ENCODE results near the gene SLAMF1.
A peak's percentile ranks its signal among the peaks of the same experiment; 100 is the strongest.
"Not testable (repeated sequence)": the region's sequence is repeated elsewhere in the genome, so short reads cannot be mapped to it uniquely, and the experiment has no call there.

SLAMF1 gene

GRCh38 chr1:160639652-160640051, 7.2 kb downstream of the SLAMF1 start:
- no peak for DNase-seq

DNA sequence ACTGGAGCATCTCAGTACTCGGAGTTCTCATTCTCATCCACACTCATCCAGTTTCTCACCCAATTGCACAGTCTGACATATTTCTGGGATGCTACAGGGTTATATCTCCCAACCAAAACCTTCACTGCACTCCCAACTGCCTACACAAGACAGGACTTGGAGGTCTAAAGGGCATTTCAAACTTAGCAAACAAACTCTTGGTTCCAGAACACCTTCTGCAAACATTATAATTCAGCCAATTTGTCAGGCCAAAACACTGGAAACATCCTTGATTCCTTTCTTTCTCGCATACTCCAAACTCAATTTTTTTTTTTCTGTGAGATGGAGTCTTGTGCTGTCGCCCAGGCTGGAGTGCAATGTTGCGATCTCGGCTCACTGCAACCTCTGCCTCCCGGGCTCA, 7.9 kb downstream of the SLAMF1 start:
- no peak for DNase-seq

GRCh38 chr1:160638540-160638857, 8.3 kb downstream of the SLAMF1 start:
- DNase-seq = no peak

- DNase-seq = no peak
Measured at GRCh38 chr1:160637821-160638539, 8.9 kb downstream of the SLAMF1 start.

- DNase-seq = no peak
Measured at GRCh38 chr1:160637065-160637464, 9.8 kb downstream of the SLAMF1 start.

DNA sequence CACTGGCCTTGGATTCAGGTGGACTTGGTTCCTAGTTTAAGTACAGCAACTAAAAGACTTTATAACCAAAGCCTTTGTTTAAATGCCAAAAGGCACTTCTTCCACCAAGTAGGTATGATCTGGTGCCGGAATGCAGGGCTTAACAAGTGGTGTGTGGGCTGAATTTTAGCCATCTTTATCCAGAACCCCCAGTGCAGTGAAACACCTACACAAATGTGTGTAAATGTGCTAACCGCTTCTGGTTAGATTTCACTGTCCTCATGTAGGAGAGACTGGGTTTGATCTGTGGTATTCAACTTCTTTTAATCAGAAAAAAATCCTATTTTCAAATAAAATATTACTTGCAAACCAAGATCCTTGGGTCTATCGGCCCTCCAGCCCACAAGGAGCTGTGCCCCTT, 10.3 kb downstream of the SLAMF1 start:
- no peak for DNase-seq

DNA sequence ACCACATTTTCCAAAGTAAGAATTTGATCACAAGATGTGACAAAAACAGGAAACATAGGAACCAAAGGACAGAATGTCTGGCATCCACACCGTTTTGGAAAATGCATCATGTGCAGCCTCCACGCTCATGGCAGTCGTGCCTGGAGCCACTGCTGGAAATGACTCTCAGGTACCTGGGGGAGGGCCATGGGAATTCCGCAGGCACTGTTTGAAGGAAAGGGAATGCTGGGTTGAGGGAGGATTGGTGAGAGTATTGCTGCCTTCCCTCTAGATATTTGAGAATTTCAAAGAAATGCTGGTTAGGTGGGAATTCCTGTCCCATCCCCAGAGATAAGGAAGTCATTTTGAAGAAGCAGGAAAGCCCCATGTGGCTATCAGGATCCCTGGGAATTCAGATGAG, 10.8 kb downstream of the SLAMF1 start:
- no peak for DNase-seq

DNA sequence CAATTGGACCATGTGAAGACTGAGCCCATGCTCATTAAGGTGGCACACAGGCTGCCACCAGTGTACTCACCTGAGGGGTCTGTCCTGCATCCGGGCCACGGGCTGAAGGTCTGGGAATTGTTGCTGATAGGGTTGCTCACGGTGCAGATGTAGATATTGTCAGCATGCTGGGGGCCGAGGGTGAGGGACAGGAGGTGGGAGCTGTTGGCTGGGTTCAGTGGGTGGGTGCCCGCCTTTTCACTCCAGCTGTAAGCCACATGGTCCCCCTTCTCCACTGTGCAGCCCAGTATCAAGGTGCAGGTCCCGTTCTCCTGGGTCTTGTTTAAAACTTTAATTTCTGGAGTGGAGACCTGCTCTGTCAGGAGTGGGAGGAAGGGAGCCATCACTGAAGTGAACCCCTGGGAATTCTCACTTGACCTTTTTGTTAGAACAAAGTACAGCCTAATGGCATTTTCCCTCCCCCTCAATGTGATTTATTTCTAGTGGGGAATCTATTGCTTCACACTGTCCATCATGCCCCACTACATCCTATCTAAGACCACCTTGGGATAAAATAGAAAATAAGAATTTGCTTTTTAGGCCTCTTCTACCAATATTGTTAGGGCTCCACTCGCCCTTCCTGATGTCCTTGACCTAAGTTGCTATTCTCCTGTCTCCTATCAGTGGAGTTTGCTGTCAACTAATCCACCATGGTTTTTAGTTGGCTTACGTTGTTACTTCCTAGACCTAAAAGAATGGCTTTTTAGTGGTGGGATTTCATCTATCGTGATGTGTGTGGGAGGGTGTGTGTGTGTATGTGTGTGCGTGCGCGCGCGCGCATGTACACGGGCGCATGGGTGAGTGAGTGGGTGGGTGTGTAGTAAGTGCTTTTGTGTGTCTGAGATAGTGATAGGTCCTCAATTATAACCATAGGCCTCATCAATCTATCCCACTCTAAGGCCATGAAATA, 12.0 kb downstream of the SLAMF1 start:
- DNase-seq = no peak

GRCh38 chr1:160633330-160633903, 13.4 kb downstream of the SLAMF1 start:
- DNase-seq = no peak

DNA sequence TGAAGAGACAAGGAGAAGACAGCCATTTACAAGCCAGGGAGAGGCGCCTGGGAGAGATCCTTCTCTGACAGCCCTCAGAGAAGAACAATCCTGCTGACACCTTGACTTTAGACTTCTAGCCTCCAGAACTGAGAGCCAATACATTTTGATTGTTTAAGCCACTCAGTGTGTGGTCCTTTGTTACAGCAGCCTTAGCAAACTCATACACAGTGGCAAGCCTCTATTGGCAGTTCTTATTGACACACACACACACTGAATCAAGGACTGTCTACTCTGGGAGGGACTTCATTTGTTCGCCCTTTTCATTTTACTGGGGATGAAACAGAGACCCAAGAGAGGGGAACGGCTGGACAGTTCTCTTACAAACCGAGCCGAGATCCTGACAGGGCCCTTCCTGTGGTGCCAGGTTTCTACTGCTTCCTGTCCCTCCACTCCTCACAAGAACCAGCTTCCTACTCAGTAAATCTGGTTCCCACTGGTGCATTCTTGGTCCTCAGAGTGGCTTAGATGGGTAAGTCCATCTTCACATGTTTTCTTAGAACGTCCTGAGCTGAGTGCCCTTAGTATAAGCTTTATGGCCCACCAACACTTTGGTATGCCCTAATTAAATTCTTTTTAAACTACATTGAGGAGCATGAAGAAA, 14.7 kb downstream of the SLAMF1 start:
- no peak for DNase-seq

DNA sequence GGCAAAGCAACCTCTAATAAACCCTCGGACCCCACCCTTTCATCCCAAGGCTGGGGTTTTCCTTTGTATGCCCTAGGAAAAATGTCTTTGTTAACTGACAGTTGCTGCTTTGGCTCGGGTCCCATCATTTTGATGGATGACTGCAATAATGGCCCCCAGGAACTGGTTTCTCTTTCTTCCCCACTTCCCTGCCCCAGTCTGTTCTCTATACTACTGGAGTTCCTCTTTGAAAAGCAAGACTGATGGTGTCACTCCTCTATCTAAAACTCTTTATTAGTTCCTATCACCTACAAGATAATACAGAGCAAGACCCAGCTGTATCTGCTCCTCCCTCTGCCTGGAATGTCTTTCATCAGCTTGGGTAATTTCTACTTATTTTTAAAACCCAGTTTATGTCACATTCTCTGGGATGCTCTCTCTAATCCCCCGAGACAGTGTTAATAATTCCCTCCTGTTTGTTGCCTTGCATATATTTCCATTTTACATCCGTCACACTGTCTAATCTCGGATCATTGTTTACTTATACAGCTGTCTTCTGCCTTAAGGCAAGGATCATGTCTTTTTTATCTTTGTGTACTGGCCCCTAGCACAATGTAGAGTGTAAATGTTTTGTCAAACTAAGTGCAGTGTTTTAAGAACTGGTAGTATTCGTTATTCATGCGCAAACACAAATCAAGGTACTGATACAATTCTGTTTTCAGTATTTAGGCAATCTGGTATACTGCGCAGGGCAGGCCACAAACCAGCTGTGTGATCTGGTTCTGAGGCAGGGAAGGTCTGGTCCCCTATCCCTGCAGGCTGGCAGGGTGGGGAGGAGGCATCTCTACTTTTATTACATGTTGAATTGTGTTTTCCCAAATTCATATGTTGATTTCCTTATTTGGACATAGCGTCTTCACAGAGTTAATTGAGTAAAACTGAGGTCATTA, 16.1 kb downstream of the SLAMF1 start:
- peak; percentile 14 to 58 (median 42) for DNase-seq

DNA sequence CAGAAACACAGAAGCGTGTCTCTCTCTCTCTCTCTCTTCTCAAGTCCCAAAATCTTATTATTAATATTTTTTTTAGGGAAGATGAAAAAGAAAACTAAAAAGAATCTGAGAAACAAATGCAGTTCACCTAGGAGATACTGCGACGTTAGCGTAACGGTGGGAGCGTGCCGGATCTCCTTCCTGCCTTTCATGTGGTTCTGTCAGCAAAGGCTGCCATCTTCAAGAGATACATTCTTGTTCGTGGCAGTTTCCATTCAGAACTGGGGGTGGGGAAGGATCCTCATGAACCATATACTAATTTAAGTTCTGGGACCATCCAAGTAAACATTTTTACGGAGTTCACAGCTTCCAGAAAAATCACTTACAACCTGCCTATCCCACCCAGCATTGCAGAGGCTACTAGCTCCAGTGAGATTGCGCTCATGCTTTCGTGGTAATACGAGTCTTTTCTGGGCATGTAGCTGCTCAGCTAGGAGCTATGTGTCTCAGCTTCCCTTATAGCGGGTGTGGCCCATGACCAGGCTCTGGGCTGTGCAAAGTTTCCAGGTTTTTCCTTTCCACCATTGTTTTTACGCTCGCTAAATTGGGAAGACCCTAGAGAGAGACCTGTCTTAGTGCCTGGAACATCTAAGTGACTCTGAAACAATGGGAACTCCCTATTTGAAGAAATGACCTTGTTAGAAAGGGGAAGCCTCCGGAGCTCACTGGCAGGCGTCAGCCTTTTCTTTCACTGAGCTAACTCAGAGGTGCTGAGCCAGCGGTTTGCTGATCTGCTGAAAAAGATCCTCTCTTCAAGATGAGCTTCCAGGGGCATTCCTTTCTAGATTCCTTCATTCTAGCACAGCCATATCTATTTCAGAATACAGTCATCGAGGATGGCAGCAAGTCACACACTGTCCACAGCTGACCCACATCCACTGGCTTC, 17.3 kb downstream of the SLAMF1 start:
- DNase-seq = peak; percentile 87 to 95 (median 92)

GRCh38 chr1:160628799-160629263, 18.0 kb downstream of the SLAMF1 start:
- DNase-seq = no peak

GRCh38 chr1:160627677-160628289, 19.1 kb downstream of the SLAMF1 start:
- not testable (repeated sequence) for DNase-seq

GRCh38 chr1:160626509-160627342, 20.1 kb downstream of the SLAMF1 start:
- DNase-seq = peak in 2 of 4 experiments; percentile 30 to 41

GRCh38 chr1:160625725-160626498, 20.9 kb downstream of the SLAMF1 start:
- DNase-seq = peak; percentile 61 to 75 (median 71)

DNA sequence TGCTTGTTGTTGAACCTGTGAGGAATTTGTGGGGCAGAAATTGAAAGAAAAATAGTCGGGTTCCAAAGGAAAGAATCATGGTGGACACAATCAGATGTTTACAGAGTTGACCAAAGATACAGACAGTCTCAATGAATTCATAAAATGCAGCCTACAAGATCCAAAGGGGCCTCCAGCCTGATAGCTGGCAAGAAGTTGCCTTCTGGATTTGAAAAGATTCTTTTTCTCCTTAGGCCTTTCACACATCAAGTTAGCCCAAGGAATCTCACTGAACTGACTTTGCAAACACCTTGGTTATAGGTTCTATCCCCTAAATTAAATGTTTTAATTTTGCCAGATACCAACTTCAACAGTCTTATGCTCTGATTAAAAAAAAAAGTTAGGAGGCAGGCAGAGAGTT, 21.5 kb downstream of the SLAMF1 start:
- DNase-seq = no peak

DNA sequence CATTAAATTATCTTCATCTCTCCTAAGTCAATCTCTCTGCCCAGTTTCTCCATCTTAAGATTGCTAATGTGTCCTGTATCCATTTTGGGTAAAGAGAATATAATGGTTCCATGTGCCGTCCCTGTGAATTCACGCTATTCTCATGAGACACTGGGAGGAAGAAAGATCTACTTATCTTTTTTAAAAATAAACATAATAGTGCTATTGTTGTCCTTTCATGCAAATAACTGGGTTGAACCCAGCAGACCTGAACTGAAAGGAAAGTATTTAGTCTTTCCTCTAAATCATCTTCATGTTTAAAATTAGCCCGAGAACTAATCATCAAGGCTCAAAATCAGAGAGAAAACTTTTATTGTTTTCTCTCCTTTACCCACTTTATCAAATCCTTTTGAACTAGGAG, 22.4 kb downstream of the SLAMF1 start:
- no peak for DNase-seq
